Tibial artery (tissue), 4 donors: ENCODE results near the gene KRT24.

ENCODE experiments used
- DNase-seq, 2 donors: peaks; one replicate each; pipeline ENCODE4 v3.0.0-alpha.2; 2019
- H3K27ac ChIP-seq, 2 donors: fragments of 200-600 bp; sonication (generic) in 1 of 2; 1 replicate in 1 of 2; 2 replicates in 1 of 2; pipeline ENCODE4 v1.5.1; 2018 to 2019; ENCODE audit warnings: mild to moderate bottlenecking in 1 of 2
- H3K27me3 ChIP-seq, 2 donors: fragments of 200-600 bp; sonication (generic) in 1 of 2; one replicate each; pipeline versions ENCODE4 v1.5.1 to v1.6.0; 2016 to 2019
- H3K36me3 ChIP-seq, 3 donors: fragments of 200-600 bp; sonication (generic) in 2 of 3; one replicate each; pipeline ENCODE4 v1.5.1; 2016 to 2019; ENCODE audit warnings: mild to moderate bottlenecking in 2 of 3
- H3K4me1 ChIP-seq, 4 donors: fragments of 200-600 bp; sonication (generic) in 2 of 4; 1 replicate in 3 of 4; 2 replicates in 1 of 4; pipeline ENCODE4 v1.5.1; 2016 to 2019
- H3K4me3 ChIP-seq, 2 donors: fragments of 200-600 bp; sonication (generic) in 1 of 2; 1 replicate in 1 of 2; 2 replicates in 1 of 2; pipeline ENCODE4 v1.5.1; 2018 to 2019; ENCODE audit warnings: mild to moderate bottlenecking in 2 of 2
- H3K9me3 ChIP-seq, 3 donors: fragments of 200-600 bp; sonication (generic) in 1 of 3; one replicate each; pipeline ENCODE4 v1.5.1; 2016 to 2019
- intact Hi-C: fragments of 100-400 bp; cut with DNase I; formaldehyde crosslinking; loops from one replicate; pipeline ENCODE4 v1.15.0; 2023; ENCODE audit warnings: low total_unique reads
- TF ChIP-seq, protein P1 (sequence below), 2 experiments: fragments of 200-600 bp in 1 of 2; fragments of 450-650 bp in 1 of 2; IDR thresholded peaks; one replicate each; pipeline ENCODE4 v1.5.1; 2017 to 2019; ENCODE audit warnings: antibody characterized with exemption in 2 of 2, mild to moderate bottlenecking in 1 of 2, moderate library complexity in 1 of 2

Gene KRT24

GRCh38 chr17:40696651-40697072, 6.9 kb downstream of the KRT24 start:
- H3K27ac ChIP-seq, result no peak overlapping the region
- DNase-seq, result no peak
- no peaks in the 10 kb centered on the region for H3K36me3 ChIP-seq
- intact Hi-C loops, result no loop called here
- H3K9me3 ChIP-seq, result no peaks in the 10 kb centered on the region
- H3K4me1 ChIP-seq, result peaks cover 0 to 8% (median 0%) of the 10 kb centered on the region in 4 donors
- TF ChIP-seq, protein P1, sequence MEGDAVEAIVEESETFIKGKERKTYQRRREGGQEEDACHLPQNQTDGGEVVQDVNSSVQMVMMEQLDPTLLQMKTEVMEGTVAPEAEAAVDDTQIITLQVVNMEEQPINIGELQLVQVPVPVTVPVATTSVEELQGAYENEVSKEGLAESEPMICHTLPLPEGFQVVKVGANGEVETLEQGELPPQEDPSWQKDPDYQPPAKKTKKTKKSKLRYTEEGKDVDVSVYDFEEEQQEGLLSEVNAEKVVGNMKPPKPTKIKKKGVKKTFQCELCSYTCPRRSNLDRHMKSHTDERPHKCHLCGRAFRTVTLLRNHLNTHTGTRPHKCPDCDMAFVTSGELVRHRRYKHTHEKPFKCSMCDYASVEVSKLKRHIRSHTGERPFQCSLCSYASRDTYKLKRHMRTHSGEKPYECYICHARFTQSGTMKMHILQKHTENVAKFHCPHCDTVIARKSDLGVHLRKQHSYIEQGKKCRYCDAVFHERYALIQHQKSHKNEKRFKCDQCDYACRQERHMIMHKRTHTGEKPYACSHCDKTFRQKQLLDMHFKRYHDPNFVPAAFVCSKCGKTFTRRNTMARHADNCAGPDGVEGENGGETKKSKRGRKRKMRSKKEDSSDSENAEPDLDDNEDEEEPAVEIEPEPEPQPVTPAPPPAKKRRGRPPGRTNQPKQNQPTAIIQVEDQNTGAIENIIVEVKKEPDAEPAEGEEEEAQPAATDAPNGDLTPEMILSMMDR (IDR thresholded peaks at IDR 0.05), result no peak
- H3K4me3 ChIP-seq, result no peak overlapping the region
- peaks cover 0 to 27% of the 10 kb centered on the region in 2 donors for H3K27me3 ChIP-seq

DNA sequence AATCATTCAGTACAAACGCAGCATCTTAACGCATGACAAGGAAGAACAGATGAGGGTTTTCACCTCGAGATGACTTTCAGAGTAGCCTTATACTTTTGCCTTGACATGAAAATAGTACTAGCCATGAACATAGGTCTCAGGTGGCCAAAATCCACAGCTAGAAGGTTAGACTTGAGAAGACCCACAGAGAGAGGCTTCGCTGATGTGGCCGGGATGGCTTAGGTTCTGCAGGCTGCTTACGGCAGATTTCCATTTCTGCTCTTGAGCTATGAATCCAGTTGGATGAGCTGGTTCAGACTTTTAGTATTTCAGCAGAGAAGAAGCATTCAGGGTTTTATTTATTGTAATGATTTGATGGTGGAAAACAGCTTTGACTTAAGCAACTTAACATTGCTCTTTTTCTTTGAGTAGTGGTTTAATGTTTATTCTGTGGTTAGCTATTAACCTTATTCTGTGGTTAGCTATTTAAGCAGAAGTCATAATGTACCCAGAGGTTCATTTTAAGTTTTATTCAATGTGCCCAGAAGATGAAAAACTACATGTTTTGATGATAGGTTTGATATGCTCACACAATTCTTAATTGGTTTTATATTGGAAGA, 7.6 kb downstream of the KRT24 start:
- no peak overlapping the region for H3K4me3 ChIP-seq
- no peak for DNase-seq
- H3K36me3 ChIP-seq, result no peaks in the 10 kb centered on the region

GRCh38 chr17:40694584-40694983, 9.0 kb downstream of the KRT24 start:
- Histone ChIP-seq H3K27me3 (peaks cover 0 to 27% of the 10 kb centered on the region in 2 donors), H3K27ac (no peak overlapping the region), H3K4me1 (peaks cover 0 to 2% (median 0%) of the 10 kb centered on the region in 4 donors), H3K36me3 (no peaks in the 10 kb centered on the region), H3K9me3 (no peaks in the 10 kb centered on the region), H3K4me3 (no peak overlapping the region)
- no peak for DNase-seq
- TF ChIP-seq, protein P1 (IDR thresholded peaks at IDR 0.05), result no peak
- intact Hi-C loops, result no loop called here

More for the DNA sequence above, 7.6 kb downstream of the KRT24 start:
- no peak overlapping the region for H3K27ac ChIP-seq
- TF ChIP-seq, protein P1 (IDR thresholded peaks at IDR 0.05), result no peak
- H3K9me3 ChIP-seq, result no peaks in the 10 kb centered on the region
- H3K27me3 ChIP-seq, result peaks cover 0 to 27% of the 10 kb centered on the region in 2 donors
- intact Hi-C loops, result no loop called here
- peaks cover 0 to 8% (median 0%) of the 10 kb centered on the region in 4 donors for H3K4me1 ChIP-seq

DNA sequence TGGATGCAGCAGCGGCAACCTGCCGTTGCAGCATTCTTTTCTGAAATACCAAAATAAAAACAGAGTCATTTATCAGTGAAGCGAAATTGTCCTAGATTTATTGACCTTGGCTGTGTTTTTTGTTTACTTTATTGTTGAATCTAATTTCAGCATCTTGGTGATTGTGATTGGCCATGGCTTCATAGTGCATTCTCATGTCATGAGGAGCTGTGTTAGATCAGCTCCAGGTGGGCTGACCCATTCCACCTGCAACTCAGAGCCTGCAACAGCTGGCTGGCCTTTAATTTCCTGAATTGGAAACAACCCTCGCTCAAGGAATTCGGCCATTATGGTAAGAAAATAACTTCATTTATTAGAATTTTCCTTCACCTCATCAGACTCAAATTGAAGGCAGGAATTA, 16.4 kb downstream of the KRT24 start:
- H3K27me3 ChIP-seq, result peaks cover 0 to 8% of the 10 kb centered on the region in 2 donors
- no peak overlapping the region for H3K4me3 ChIP-seq
- intact Hi-C loops, result no loop called here
- TF ChIP-seq, protein P1 (IDR thresholded peaks at IDR 0.05), result no peak
- H3K27ac ChIP-seq, result no peak overlapping the region
- no peaks in the 10 kb centered on the region for H3K9me3 ChIP-seq
- no peaks in the 10 kb centered on the region for H3K36me3 ChIP-seq
- no peak for DNase-seq
- no peaks in the 10 kb centered on the region for H3K4me1 ChIP-seq

DNA sequence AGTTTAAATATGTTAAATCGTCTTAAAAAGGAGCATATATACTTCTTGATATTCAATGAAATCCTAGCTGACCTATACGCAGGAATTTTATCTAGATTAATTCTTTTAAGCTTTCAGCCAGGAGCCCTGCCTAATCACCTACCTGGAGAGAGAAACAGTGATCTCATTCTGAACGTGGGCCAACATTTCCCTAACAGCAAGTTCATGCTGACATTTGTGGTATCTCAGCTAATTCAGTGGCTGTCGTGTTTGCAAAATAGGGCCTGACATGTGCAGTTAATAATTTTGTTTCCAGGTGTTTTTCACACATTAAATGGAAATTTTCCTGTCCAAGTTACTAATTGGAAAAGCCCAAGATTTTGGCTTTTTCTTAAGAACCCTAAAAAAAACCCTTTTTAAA, 17.4 kb downstream of the KRT24 start:
- H3K4me1 ChIP-seq, result no peaks in the 10 kb centered on the region
- no peak overlapping the region for H3K4me3 ChIP-seq
- no peak overlapping the region for H3K27ac ChIP-seq
- H3K9me3 ChIP-seq, result no peaks in the 10 kb centered on the region
- no peak for DNase-seq
- TF ChIP-seq, protein P1 (IDR thresholded peaks at IDR 0.05), result no peak
- intact Hi-C loops, result no loop called here
- H3K27me3 ChIP-seq, result peaks cover 0 to 10% of the 10 kb centered on the region in 2 donors
- no peaks in the 10 kb centered on the region for H3K36me3 ChIP-seq
